HepG2 (cell line): Measurements from ENCODE around the gene CERS6. TPM values are rescaled to one million over a fixed set of nuclear protein-coding genes. Genes with fewer than 3 reads are reported as not detected.

Experiments
- BRD4 ChIP-seq: sonication (generic); formaldehyde crosslinking; IDR thresholded peaks from 2 replicates; pipeline ENCODE4 v1.4.0; 2020; ENCODE audit warnings: missing genetic modification reagents
- CTCF ChIP-seq: sonication (generic); formaldehyde crosslinking; IDR thresholded peaks from 2 replicates; pipeline ENCODE4 v1.5.0; 2020; ENCODE audit warnings: mild to moderate bottlenecking, missing genetic modification reagents, moderate library complexity
- E2F5 ChIP-seq: sonication (generic); formaldehyde crosslinking; conservative IDR thresholded peaks from 2 replicates; pipeline ENCODE4 v1.4.0; 2020; ENCODE audit warnings: missing genetic modification reagents
- ETS1 ChIP-seq: sonication (generic); formaldehyde crosslinking; IDR thresholded peaks from 2 replicates; pipeline ENCODE4 v1.4.0; 2020; ENCODE audit warnings: missing genetic modification reagents
- FLYWCH1 ChIP-seq: sonication (generic); formaldehyde crosslinking; IDR thresholded peaks from 2 replicates; pipeline ENCODE4 v1.8.1; 2023; ENCODE audit warnings: mild to moderate bottlenecking, missing genetic modification reagents
- FOXO1 ChIP-seq: sonication (generic); formaldehyde crosslinking; IDR thresholded peaks from 2 replicates; pipeline ENCODE4 v1.4.0; 2020; ENCODE audit warnings: missing genetic modification reagents
- KDM5A ChIP-seq: fragments of 200-600 bp; sonication (generic); IDR thresholded peaks from 2 replicates; pipeline ENCODE4 v1.7.0; 2018; ENCODE audit warnings: antibody characterized with exemption, mild to moderate bottlenecking, low read length, borderline replicate concordance
- KLF15 ChIP-seq: sonication (generic); formaldehyde crosslinking; IDR thresholded peaks from 2 replicates; pipeline ENCODE4 v1.8.1; 2023; ENCODE audit warnings: borderline replicate concordance, mild to moderate bottlenecking, inconsistent platforms, missing genetic modification reagents, mixed read lengths
- PAX8 ChIP-seq: sonication (generic); formaldehyde crosslinking; IDR thresholded peaks from 2 replicates; pipeline ENCODE4 v1.8.0; 2022; ENCODE audit warnings: mild to moderate bottlenecking, missing genetic modification reagents, borderline replicate concordance
- POGK ChIP-seq: sonication (generic); formaldehyde crosslinking; conservative IDR thresholded peaks from 2 replicates; pipeline ENCODE4 v1.8.0; 2022; ENCODE audit warnings: mild to moderate bottlenecking, moderate library complexity, missing genetic modification reagents
- RBFOX2 ChIP-seq: fragments of 200-400 bp; formaldehyde crosslinking; IDR thresholded peaks from 2 replicates; pipeline ENCODE4 v1.6.1; 2017; ENCODE audit warnings: low read depth, mild to moderate bottlenecking, low read length
- RXRA ChIP-seq: sonication (generic); formaldehyde crosslinking; IDR thresholded peaks from 2 replicates; pipeline ENCODE4 v1.5.1; 2020; ENCODE audit warnings: missing genetic modification reagents
- TP53 ChIP-seq: sonication (generic); formaldehyde crosslinking; conservative IDR thresholded peaks from 2 replicates; pipeline ENCODE4 v1.4.0; 2020; ENCODE audit warnings: missing genetic modification reagents
- ZNF234 ChIP-seq: sonication (generic); formaldehyde crosslinking; conservative IDR thresholded peaks from 2 replicates; pipeline ENCODE4 v1.5.1; 2020; ENCODE audit warnings: mild to moderate bottlenecking, missing genetic modification reagents
- ZNF468 ChIP-seq: sonication (generic); formaldehyde crosslinking; IDR thresholded peaks from 2 replicates; pipeline ENCODE4 v1.8.0; 2022; ENCODE audit warnings: mild to moderate bottlenecking, moderate library complexity, missing genetic modification reagents
- ZNF7 ChIP-seq: IDR thresholded peaks from 2 replicates; pipeline ENCODE4 v1.6.1; 2016; ENCODE audit warnings: missing biosample characterization, missing genetic modification reagents
- ZNF704 ChIP-seq: sonication (generic); formaldehyde crosslinking; IDR thresholded peaks from 2 replicates; pipeline ENCODE4 v1.8.1; 2023; ENCODE audit warnings: mild to moderate bottlenecking, inconsistent platforms, moderate library complexity, missing genetic modification reagents, borderline replicate concordance
- ZNF740 ChIP-seq: sonication (generic); formaldehyde crosslinking; IDR thresholded peaks from 2 replicates; pipeline ENCODE4 v1.4.0; 2020; ENCODE audit warnings: missing genetic modification reagents
- ZNF841 ChIP-seq: sonication (generic); formaldehyde crosslinking; IDR thresholded peaks from 2 replicates; pipeline ENCODE4 v1.8.1; 2023; ENCODE audit warnings: missing genetic modification reagents, borderline replicate concordance
- ZXDC ChIP-seq: sonication (generic); formaldehyde crosslinking; IDR thresholded peaks from 2 replicates; pipeline ENCODE4 v1.5.0; 2020; ENCODE audit warnings: mild to moderate bottlenecking, missing genetic modification reagents
- polyA plus RNA-seq, 8 experiments: library from polyadenylated mRNA; depleted of rRNA in 3 of 8; stranded (reverse) in 7 of 8; unstranded in 1 of 8; fragments of >200 nt; fragmentation: Illumina TruSeq in 4 of 8; extraction: Trizol in 4 of 8; gene quantifications; 2 replicates each; pipeline versions ENCODE4 v1.2.1 to v1.2.3, GENCODE V29; 2011 to 2016; ENCODE audit warnings: low read depth in 4 of 8, missing spikeins in 1 of 8, mixed read lengths in 1 of 8; ENCODE audit not compliant: insufficient read depth in 1 of 8
- total RNA-seq, 5 experiments: library from RNA; depleted of rRNA; stranded (reverse); fragments of >200 nt; fragmentation: Illumina TruSeq; extraction: Trizol; gene quantifications; 2 replicates each; pipeline ENCODE4 v1.2.3, GENCODE V29; 2016; ENCODE audit warnings: low read depth in 1 of 5

The CERS6 gene
- total and polyA plus RNA-seq, 2 of the 13 experiments (the other 11 are each of a cell fraction or from before 2014, with no cell fraction given) = 10.1 to 20.3 TPM

GRCh38 chr2:168494190-168494711, 38.2 kb downstream of the CERS6 start (continued):
- no peak for TF ChIP-seq RXRA (CRISPR knock-in tag)
- no peak for TF ChIP-seq ZNF468 (CRISPR knock-in tag)
- no peak for TF ChIP-seq E2F5 (CRISPR knock-in tag)
- TF ChIP-seq RBFOX2 = no peak
- no peak for TF ChIP-seq FLYWCH1 (CRISPR knock-in tag)
- TF ChIP-seq ZNF740 = no peak
- no peak for TF ChIP-seq ZNF704
- TF ChIP-seq KDM5A = no peak; the same call in 1 of the 2 replicates
- TF ChIP-seq ETS1 (CRISPR knock-in tag) = no peak
- no peak for TF ChIP-seq KLF15 (CRISPR knock-in tag)
- no peak for TF ChIP-seq BRD4 (CRISPR knock-in tag)
- no peak for TF ChIP-seq FOXO1 (CRISPR knock-in tag)
- no peak for TF ChIP-seq ZNF841 (CRISPR knock-in tag)
- no peak for TF ChIP-seq POGK (CRISPR knock-in tag)
- no peak for TF ChIP-seq ZNF234 (CRISPR knock-in tag)
- no peak for TF ChIP-seq ZXDC (CRISPR knock-in tag)
- TF ChIP-seq CTCF (CRISPR knock-in tag) = peak; percentile 70
- TF ChIP-seq ZNF7 (CRISPR knock-in tag) = no peak
- no peak for TF ChIP-seq PAX8 (CRISPR knock-in tag)
- no peak for TF ChIP-seq TP53 (CRISPR knock-in tag)
